H1 (cell line): Measurements from ENCODE around the gene DCAF4. TPM values are rescaled to one million over a fixed set of nuclear protein-coding genes. Genes with fewer than 3 reads are reported as not detected.

Source experiments
- CTCF ChIA-PET: fragments of 300-600 bp; sonication (Branson Sonifier 250); formaldehyde crosslinking; loops from one replicate; lab custom pipeline; 2021; ENCODE audit not compliant: partially characterized antibody; lab: Charles Lee
- POLR2A ChIA-PET: fragments of 300-600 bp; sonication (Branson Sonifier 250); formaldehyde crosslinking; loops from one replicate; lab custom pipeline; 2021; ENCODE audit warnings: inconsistent platforms; ENCODE audit not compliant: partially characterized antibody; lab: Charles Lee
- DNase-seq, 2 experiments: peaks; one replicate each; pipeline versions ENCODE4 v3.0.0 to v3.0.0-alpha.2; 2010 to 2022; ENCODE audit warnings: low spot score in 2 of 2, low read depth in 1 of 2, mixed read lengths in 1 of 2
- FAIRE-seq: peaks from 2 replicates; lab custom pipeline; 2011; peaks lifted over from hg19 to GRCh38; lab: Jason Lieb, UNC
- H2AFZ ChIP-seq: 2 replicates; pipeline ENCODE4 v1.8.1; 2012; ENCODE audit warnings: low read length, inconsistent platforms
- H2AK5ac ChIP-seq: 2 replicates; pipeline ENCODE4 v1.6.1; 2013; ENCODE audit warnings: low read depth, low read length
- H2BK120ac ChIP-seq: replicated peaks from 2 replicates; pipeline ENCODE3; 2013; ENCODE audit warnings: low read depth, low read length, inconsistent platforms
- H2BK12ac ChIP-seq: 2 replicates; pipeline ENCODE4 v1.6.1; 2013; ENCODE audit warnings: low read depth, low read length
- H2BK15ac ChIP-seq: 2 replicates; pipeline ENCODE4 v1.6.1; 2013; ENCODE audit warnings: low read length
- H2BK20ac ChIP-seq: 2 replicates; pipeline ENCODE4 v1.6.1; 2013; ENCODE audit warnings: low read length
- H2BK5ac ChIP-seq: 2 replicates; pipeline ENCODE4 v1.6.1; 2013; ENCODE audit warnings: low read depth, low read length
- H3K14ac ChIP-seq: 2 replicates; pipeline ENCODE4 v1.6.1; 2013; ENCODE audit warnings: inconsistent platforms; ENCODE audit not compliant: insufficient read length
- H3K18ac ChIP-seq: 2 replicates; pipeline ENCODE4 v1.6.1; 2013; ENCODE audit warnings: low read length; ENCODE audit errors: extremely low read depth
- H3K23ac ChIP-seq: 2 replicates; pipeline ENCODE4 v1.6.1; 2013; ENCODE audit warnings: inconsistent platforms; ENCODE audit not compliant: insufficient read length
- H3K23me2 ChIP-seq: 2 replicates; pipeline ENCODE4 v1.6.1; 2013; ENCODE audit warnings: low read depth, low read length
- H3K27ac ChIP-seq: 2 replicates; pipeline ENCODE4 v1.6.1; 2011; ENCODE audit warnings: low read depth, low read length, inconsistent platforms
- H3K27me3 ChIP-seq, 4 experiments: replicated peaks in 1 of 4; 1 replicate in 1 of 4; 2 replicates in 3 of 4; pipeline versions ENCODE4 v1.6.1 to v1.8.1; 2011 to 2013; ENCODE audit warnings: low read length in 3 of 4, mild to moderate bottlenecking in 3 of 4, inconsistent platforms in 2 of 4, mixed read lengths in 2 of 4, moderate library complexity in 1 of 4; ENCODE audit not compliant: control insufficient read depth in 3 of 4, insufficient read depth in 3 of 4; ENCODE audit errors: extremely low read depth in 1 of 4
- H3K36me3 ChIP-seq, 4 experiments: 2 replicates each; pipeline versions ENCODE4 v1.6.1 to v1.8.1; 2011 to 2013; ENCODE audit warnings: mild to moderate bottlenecking in 4 of 4, low read length in 3 of 4, moderate library complexity in 2 of 4, control low read depth in 1 of 4, inconsistent platforms in 1 of 4; ENCODE audit not compliant: insufficient read depth in 4 of 4, control insufficient read depth in 2 of 4
- H3K4ac ChIP-seq: replicated peaks from 2 replicates; pipeline ENCODE3; 2013; ENCODE audit warnings: low read length, low read depth, mixed read lengths, inconsistent platforms; ENCODE audit not compliant: insufficient read length
- H3K4me1 ChIP-seq, 4 experiments: replicated peaks in 1 of 4; 1 replicate in 1 of 4; 2 replicates in 3 of 4; pipeline versions ENCODE4 v1.6.1 to v1.8.1; 2011 to 2013; ENCODE audit warnings: low read length in 3 of 4, inconsistent platforms in 2 of 4, mixed read lengths in 1 of 4; ENCODE audit not compliant: insufficient read depth in 4 of 4, control insufficient read depth in 3 of 4
- H3K4me2 ChIP-seq, 2 experiments: 2 replicates each; pipeline versions ENCODE4 v1.6.1 to v1.8.1; 2011 to 2013; ENCODE audit warnings: low read depth in 2 of 2, low read length in 2 of 2, control low read depth in 1 of 2, inconsistent platforms in 1 of 2, mild to moderate bottlenecking in 1 of 2; ENCODE audit not compliant: insufficient read depth in 1 of 2
- H3K4me3 ChIP-seq, 4 experiments: fragments of 200-600, 300-600 bp in 1 of 4; sonication (generic), shearing (Covaris generic), sonication (Bioruptor Twin) in 1 of 4; 2 replicates each; pipeline versions ENCODE4 v1.5.1 to v1.8.1; 2011 to 2016; ENCODE audit warnings: low read length in 4 of 4, low read depth in 3 of 4, control low read depth in 2 of 4, inconsistent platforms in 2 of 4, mild to moderate bottlenecking in 2 of 4, mixed read lengths in 1 of 4, moderate library complexity in 1 of 4; ENCODE audit not compliant: insufficient read depth in 2 of 4; ENCODE audit errors: extremely low read depth in 1 of 4
- H3K56ac ChIP-seq: replicated peaks from 2 replicates; pipeline ENCODE3; 2013; ENCODE audit warnings: low read depth, mild to moderate bottlenecking, mixed read lengths, low read length, inconsistent platforms; ENCODE audit not compliant: insufficient read length
- H3K79me1 ChIP-seq: 2 replicates; pipeline ENCODE4 v1.6.1; 2013; ENCODE audit warnings: low read depth, low read length, control low read depth
- H3K79me2 ChIP-seq, 2 experiments: 2 replicates each; pipeline versions ENCODE4 v1.6.1 to v1.8.1; 2012 to 2013; ENCODE audit warnings: low read length in 2 of 2, mild to moderate bottlenecking in 2 of 2, inconsistent platforms in 1 of 2; ENCODE audit not compliant: insufficient read depth in 2 of 2, control insufficient read depth in 1 of 2
- H3K9ac ChIP-seq, 4 experiments: replicated peaks in 1 of 4; 1 replicate in 1 of 4; 2 replicates in 3 of 4; pipeline versions ENCODE4 v1.6.1 to v1.8.1; 2011 to 2013; ENCODE audit warnings: low read depth in 3 of 4, low read length in 3 of 4, control low read depth in 2 of 4, mild to moderate bottlenecking in 2 of 4, moderate library complexity in 2 of 4, inconsistent platforms in 1 of 4; ENCODE audit errors: extremely low read depth in 1 of 4
- H3K9me3 ChIP-seq, 2 experiments: 2 replicates each; pipeline versions ENCODE4 v1.6.1 to v1.8.1; 2012 to 2013; ENCODE audit warnings: mild to moderate bottlenecking in 2 of 2, moderate library complexity in 2 of 2, control low read depth in 1 of 2, inconsistent platforms in 1 of 2, low read depth in 1 of 2, low read length in 1 of 2, mixed read lengths in 1 of 2; ENCODE audit not compliant: insufficient read depth in 2 of 2
- H4K20me1 ChIP-seq, 2 experiments: replicated peaks in 1 of 2; 2 replicates each; pipeline versions ENCODE3 to v1.8.1; 2011 to 2013; ENCODE audit warnings: inconsistent platforms in 2 of 2, low read length in 2 of 2, mild to moderate bottlenecking in 1 of 2; ENCODE audit not compliant: insufficient read depth in 2 of 2, control insufficient read depth in 1 of 2
- H4K5ac ChIP-seq: 2 replicates; pipeline ENCODE4 v1.6.1; 2013; ENCODE audit warnings: low read length, low read depth, mixed read lengths, inconsistent platforms; ENCODE audit not compliant: insufficient read length
- H4K8ac ChIP-seq: 2 replicates; pipeline ENCODE4 v1.8.0; 2013; ENCODE audit warnings: mild to moderate bottlenecking, moderate library complexity, low read length, inconsistent platforms; ENCODE audit not compliant: insufficient read depth; ENCODE audit errors: extremely low read depth
- H4K91ac ChIP-seq: replicated peaks from 2 replicates; pipeline ENCODE3; 2013; ENCODE audit warnings: low read length, mixed read lengths, inconsistent platforms; ENCODE audit not compliant: insufficient read length
- ASH2L ChIP-seq: fragments of 200-600, 300-600 bp; sonication (generic); IDR thresholded peaks from one replicate; pipeline ENCODE4 v1.7.1; 2017; ENCODE audit warnings: low read length
- HDAC2 ChIP-seq, 2 experiments: fragments of 300-600 bp in 1 of 2; sonication (generic) in 1 of 2; IDR thresholded peaks; 2 replicates each; pipeline ENCODE4 v1.6.1; 2011 to 2012; ENCODE audit warnings: low read depth in 2 of 2, low read length in 2 of 2, mild to moderate bottlenecking in 2 of 2, moderate library complexity in 2 of 2, borderline replicate concordance in 1 of 2, inconsistent platforms in 1 of 2
- HDAC6 ChIP-seq: IDR thresholded peaks from one replicate; pipeline ENCODE4 v1.7.1; 2012; ENCODE audit warnings: low read depth, mild to moderate bottlenecking, inconsistent platforms, low read length, moderate library complexity
- JUN ChIP-seq: IDR thresholded peaks from 2 replicates; pipeline ENCODE4 v1.6.1; 2011; ENCODE audit warnings: low read depth, mild to moderate bottlenecking, improper control_type of control experiment, low read length
- JUND ChIP-seq: IDR thresholded peaks from 2 replicates; pipeline ENCODE4 v1.6.1; 2011; ENCODE audit warnings: mild to moderate bottlenecking, improper control_type of control experiment, low read length
- KDM4A ChIP-seq: IDR thresholded peaks from one replicate; pipeline ENCODE4 v1.7.1; 2012; ENCODE audit warnings: low read depth, mild to moderate bottlenecking, moderate library complexity, low read length, inconsistent platforms; ENCODE audit not compliant: severe bottlenecking
- KDM5A ChIP-seq: fragments of 200-600 bp; IDR thresholded peaks from 2 replicates; pipeline ENCODE4 v1.7.1; 2012; ENCODE audit warnings: mild to moderate bottlenecking, low read length, inconsistent platforms, mixed read lengths
- MAFK ChIP-seq: IDR thresholded peaks from 2 replicates; pipeline ENCODE4 v1.6.1; 2012; ENCODE audit warnings: low read depth, mild to moderate bottlenecking, improper control_type of control experiment, low read length
- NANOG ChIP-seq: IDR thresholded peaks from 2 replicates; pipeline ENCODE4 v1.6.1; 2011; ENCODE audit warnings: low read length, low read depth, mild to moderate bottlenecking, inconsistent platforms; ENCODE audit not compliant: insufficient read depth, poor library complexity, severe bottlenecking
- POU5F1 ChIP-seq: IDR thresholded peaks from 2 replicates; pipeline ENCODE4 v1.6.1; 2011; ENCODE audit warnings: low read depth, mild to moderate bottlenecking, low read length, moderate library complexity
- RAD21 ChIP-seq, 2 experiments: IDR thresholded peaks in 1 of 2; conservative IDR thresholded peaks in 1 of 2; 2 replicates each; pipeline ENCODE4 v1.6.1; 2011; ENCODE audit warnings: low read depth in 2 of 2, low read length in 2 of 2, improper control_type of control experiment in 1 of 2, inconsistent platforms in 1 of 2, mild to moderate bottlenecking in 1 of 2, moderate library complexity in 1 of 2
- TAF1 ChIP-seq: IDR thresholded peaks from 2 replicates; pipeline ENCODE4 v1.6.1; 2011; ENCODE audit warnings: mild to moderate bottlenecking, low read depth, low read length
- TBP ChIP-seq: IDR thresholded peaks from 2 replicates; pipeline ENCODE4 v1.6.1; 2011; ENCODE audit warnings: low read depth, low read length, improper control_type of control experiment
- TEAD4 ChIP-seq: IDR thresholded peaks from 2 replicates; pipeline ENCODE4 v1.6.1; 2012; ENCODE audit warnings: low read depth, low read length, inconsistent platforms, mixed read lengths
- WGBS, 2 experiments: shearing (Covaris generic) in 1 of 2; methylation state at CpG; one replicate each; pipeline versions ENCODE4 v1.1.6 to v1.1.7; 2013 to 2015; ENCODE audit warnings: low lambda C conversion rate in 2 of 2, mixed read lengths in 2 of 2, inconsistent platforms in 1 of 2, low coverage in 1 of 2, missing lambda C conversion rate in 1 of 2; ENCODE audit not compliant: insufficient replicate concordance in 2 of 2, insufficient coverage in 1 of 2, insufficient read length in 1 of 2; ENCODE audit errors: extremely low coverage in 1 of 2, missing lambda C conversion rate in 1 of 2; 5-methylcytosine and 5-hydroxymethylcytosine counted together
- polyA plus RNA-seq, 7 experiments: library from polyadenylated mRNA; depleted of rRNA in 3 of 7; stranded (reverse) in 5 of 7; unstranded in 2 of 7; fragments of >200 nt in 5 of 7; fragments of 200-250 nt in 2 of 7; gene quantifications; 1 replicate in 5 of 7; 2 replicates in 1 of 7; 4 replicates in 1 of 7; pipeline versions ENCODE4 v1.2.1 to v1.2.3, GENCODE V29; 2011 to 2013; ENCODE audit warnings: missing spikeins in 2 of 7, mixed read lengths in 2 of 7
- total RNA-seq: library from RNA; stranded (reverse); fragmentation: NEBNext Ultra II Directional; extraction: Animal tissue kit (Norgen Biotek cat#: 25700); gene quantifications from 2 replicates; pipeline ENCODE4 v1.2.1, GENCODE V29; 2021

Gene DCAF4
- total and polyA plus RNA-seq, 2 of the 8 experiments (the other 6 are each of a cell fraction or from before 2014, with no cell fraction given): 17.0 to 21.1 TPM

- no peak overlapping the region for H3K56ac ChIP-seq
- 83% methylated on average over 1 of the region's 3 CpGs; no CpG with 5 or more reads in 1 of the 2 experiments for WGBS, 2 experiments
- H3K79me1 ChIP-seq: no peaks in the 10 kb centered on the region
- no peak overlapping the region for H3K9ac ChIP-seq
- H2BK120ac ChIP-seq: no peak overlapping the region
- no peak overlapping the region for H2BK15ac ChIP-seq
- H4K8ac ChIP-seq: no peak overlapping the region
- H2AFZ ChIP-seq: no peak overlapping the region
- H3K4me2 ChIP-seq: no peak overlapping the region
- POLR2A ChIA-PET: interaction anchor here (0.7 kb wide), 1 partner anchor 308 kb away, joined by 4 read pairs; no protein-coding TSS in a partner anchor
- H2BK20ac ChIP-seq: no peak overlapping the region
- H3K23me2 ChIP-seq: no peaks in the 10 kb centered on the region
- no peak overlapping the region for H3K14ac ChIP-seq
- CTCF ChIA-PET: interaction anchor here (0.6 to 1.3 kb wide), 2 partner anchors 10 to 81 kb away, joined by 3 to 5 read pairs; no protein-coding TSS in a partner anchor
- H3K4ac ChIP-seq: no peak overlapping the region
- FAIRE-seq: no peak
- peaks cover 0 to 2% (median 0%) of the 10 kb centered on the region in 4 experiments; a peak in 3 of 7 replicates for H3K4me1 ChIP-seq
- no peak overlapping the region for H2BK5ac ChIP-seq
- no peak overlapping the region for H3K4me3 ChIP-seq
- DNase-seq: no peak
- H2BK12ac ChIP-seq: no peak overlapping the region
- no peak overlapping the region for H4K91ac ChIP-seq
- H3K23ac ChIP-seq: no peak overlapping the region
- no peaks in the 10 kb centered on the region for H3K27me3 ChIP-seq
- H2AK5ac ChIP-seq: no peak overlapping the region
- no peak overlapping the region for H3K18ac ChIP-seq
- no peaks in the 10 kb centered on the region for H4K20me1 ChIP-seq
- H3K9me3 ChIP-seq: no peaks in the 10 kb centered on the region
- peaks cover 0 to 7% (median 0%) of the 10 kb centered on the region in 4 experiments; a peak in 2 of 8 replicates for H3K36me3 ChIP-seq
- H3K79me2 ChIP-seq: no peaks in the 10 kb centered on the region
- H3K27ac ChIP-seq: no peak overlapping the region
- H4K5ac ChIP-seq: no peak overlapping the region
- TF ChIP-seq HDAC6 (no peak), JUND (no peak), TEAD4 (no peak), KDM4A (no peak), ASH2L (no peak), RAD21 (IDR thresholded peaks at IDR 0.05 in 1 of 2, conservative IDR thresholded peaks at IDR 0.05 in 1 of 2; ENCODE audit: low read depth in 2 of 2, low read length in 2 of 2) (no peak), KDM5A (no peak), JUN (no peak), TAF1 (no peak), POU5F1 (no peak), NANOG (no peak), MAFK (no peak), HDAC2 (IDR thresholded peaks at IDR 0.05; ENCODE audit: borderline replicate concordance in 1 of 2, low read depth in 2 of 2, low read length in 2 of 2) (no peak), TBP (no peak)
These were observed 60.0 kb downstream of the DCAF4 start for GRCh38 chr14:72986214-72986613.
